HEK293 (cell line): ENCODE data around the gene ODAPH.

Experiments used
- CTCF ChIA-PET: fragments of 350-600 bp; formaldehyde crosslinking; extraction: SDS; loops from one replicate; lab custom pipeline; 2021; ENCODE audit warnings: antibody characterized with exemption; lab: Yijun Ruan, JAX
- POLR2A ChIA-PET: fragments of 300-600 bp; formaldehyde crosslinking; extraction: SDS; loops from one replicate; lab custom pipeline; 2020; ENCODE audit warnings: antibody characterized with exemption, inconsistent platforms; lab: Yijun Ruan, JAX
- H3K27ac ChIP-seq: fragments of 200-500 bp; sonication (Bioruptor generic); 2 replicates; pipeline ENCODE4 v1.5.1; 2014; ENCODE audit warnings: low read depth, low read length, control low read depth, inconsistent platforms; ENCODE audit errors: extremely low read depth
- H3K36me3 ChIP-seq, 2 experiments: fragments of 200-500 bp in 1 of 2; sonication (Bioruptor generic) in 1 of 2; 1 replicate in 1 of 2; 2 replicates in 1 of 2; pipeline ENCODE4 v1.5.1; 2014 to 2017; ENCODE audit warnings: inconsistent platforms in 2 of 2, low read length in 2 of 2; ENCODE audit not compliant: control insufficient read depth in 2 of 2, insufficient read depth in 1 of 2
- H3K4me1 ChIP-seq: fragments of 200-500 bp; sonication (Bioruptor generic); 2 replicates; pipeline ENCODE4 v1.5.1; 2014; ENCODE audit warnings: mild to moderate bottlenecking, low read length, inconsistent platforms; ENCODE audit not compliant: control insufficient read depth, insufficient read depth
- H3K4me3 ChIP-seq: 2 replicates; pipeline ENCODE4 v1.5.1; 2011; ENCODE audit warnings: low read depth, mild to moderate bottlenecking, control low read depth, low read length, moderate library complexity
- H3K9me3 ChIP-seq: fragments of 200-500 bp; sonication (Bioruptor generic); 2 replicates; pipeline ENCODE4 v1.5.1; 2014; ENCODE audit warnings: low read depth, low read length, inconsistent platforms; ENCODE audit not compliant: control insufficient read depth, insufficient read depth
- KLF1 ChIP-seq: fragments of 450-650 bp; formaldehyde crosslinking; IDR thresholded peaks from 2 replicates; pipeline ENCODE4 v1.5.1; 2016; ENCODE audit warnings: missing biosample characterization, missing genetic modification characterization
- PBX3 ChIP-seq: sonication (generic); formaldehyde crosslinking; IDR thresholded peaks from 2 replicates; pipeline ENCODE4 v1.8.1; 2022; ENCODE audit warnings: mild to moderate bottlenecking, moderate library complexity, missing genetic modification reagents
- PRDM10 ChIP-seq: fragments of 450-650 bp; formaldehyde crosslinking; IDR thresholded peaks from 2 replicates; pipeline ENCODE4 v1.5.1; 2016; ENCODE audit warnings: missing biosample characterization, missing genetic modification characterization
- SALL2 ChIP-seq: fragments of 450-650 bp; formaldehyde crosslinking; IDR thresholded peaks from 2 replicates; pipeline ENCODE4 v1.5.0; 2017; ENCODE audit warnings: missing biosample characterization, mild to moderate bottlenecking, missing genetic modification characterization, borderline replicate concordance
- ZBTB20 ChIP-seq: fragments of 450-650 bp; formaldehyde crosslinking; IDR thresholded peaks from 2 replicates; pipeline ENCODE4 v1.5.1; 2016; ENCODE audit warnings: missing biosample characterization, missing genetic modification characterization
- ZBTB6 ChIP-seq: fragments of 450-650 bp; formaldehyde crosslinking; IDR thresholded peaks from 2 replicates; pipeline ENCODE4 v1.5.1; 2017; ENCODE audit warnings: missing biosample characterization, missing genetic modification characterization
- ZFP69B ChIP-seq: fragments of 450-650 bp; formaldehyde crosslinking; IDR thresholded peaks from 2 replicates; pipeline ENCODE4 v1.5.1; 2016; ENCODE audit warnings: missing biosample characterization, missing genetic modification characterization
- ZIC2 ChIP-seq: fragments of 450-650 bp; formaldehyde crosslinking; IDR thresholded peaks from 2 replicates; pipeline ENCODE4 v1.5.1; 2016; ENCODE audit warnings: missing biosample characterization, missing genetic modification characterization
- ZNF157 ChIP-seq: fragments of 450-650 bp; formaldehyde crosslinking; IDR thresholded peaks from 2 replicates; pipeline ENCODE4 v1.5.1; 2016; ENCODE audit warnings: missing biosample characterization, missing genetic modification characterization
- ZNF202 ChIP-seq: fragments of 450-650 bp; formaldehyde crosslinking; IDR thresholded peaks from 2 replicates; pipeline ENCODE4 v1.5.1; 2016; ENCODE audit warnings: missing biosample characterization, missing genetic modification characterization, borderline replicate concordance
- ZNF302 ChIP-seq: fragments of 450-650 bp; formaldehyde crosslinking; IDR thresholded peaks from 2 replicates; pipeline ENCODE4 v1.5.1; 2016; ENCODE audit warnings: missing biosample characterization, missing genetic modification characterization, low read depth
- ZNF37A ChIP-seq: fragments of 450-650 bp; IDR thresholded peaks from 2 replicates; pipeline ENCODE4 v1.5.1; 2018; ENCODE audit warnings: missing biosample characterization, missing genetic modification characterization
- ZNF423 ChIP-seq: fragments of 450-650 bp; formaldehyde crosslinking; IDR thresholded peaks from 2 replicates; pipeline ENCODE4 v1.5.1; 2016; ENCODE audit warnings: missing biosample characterization, missing genetic modification characterization
- ZNF449 ChIP-seq: fragments of 450-650 bp; formaldehyde crosslinking; IDR thresholded peaks from 2 replicates; pipeline ENCODE4 v1.5.1; 2017; ENCODE audit warnings: missing biosample characterization, mild to moderate bottlenecking, missing genetic modification characterization, moderate library complexity
- ZNF530 ChIP-seq: fragments of 450-650 bp; formaldehyde crosslinking; IDR thresholded peaks from 2 replicates; pipeline ENCODE4 v1.5.1; 2016; ENCODE audit warnings: low read depth, missing biosample characterization, missing genetic modification characterization
- ZNF629 ChIP-seq: fragments of 450-650 bp; formaldehyde crosslinking; IDR thresholded peaks from 2 replicates; pipeline ENCODE4 v1.5.1; 2017; ENCODE audit warnings: missing biosample characterization, missing genetic modification characterization
- ZNF654 ChIP-seq: fragments of 450-650 bp; formaldehyde crosslinking; IDR thresholded peaks from 2 replicates; pipeline ENCODE4 v1.5.1; 2016; ENCODE audit warnings: low read depth, missing biosample characterization, missing genetic modification characterization
- ZNF704 ChIP-seq: fragments of 450-650 bp; formaldehyde crosslinking; IDR thresholded peaks from 2 replicates; pipeline ENCODE4 v1.5.1; 2016; ENCODE audit warnings: missing biosample characterization, missing genetic modification characterization
- ZNF707 ChIP-seq: fragments of 450-650 bp; formaldehyde crosslinking; IDR thresholded peaks from 2 replicates; pipeline ENCODE4 v1.5.1; 2016; ENCODE audit warnings: missing biosample characterization, missing genetic modification characterization
- ZNF777 ChIP-seq: fragments of 450-650 bp; formaldehyde crosslinking; IDR thresholded peaks from 2 replicates; pipeline ENCODE4 v1.5.1; 2017; ENCODE audit warnings: missing biosample characterization, missing genetic modification characterization, borderline replicate concordance
- ZSCAN5A ChIP-seq: fragments of 450-650 bp; formaldehyde crosslinking; IDR thresholded peaks from 2 replicates; pipeline ENCODE4 v1.5.1; 2016; ENCODE audit warnings: missing biosample characterization, missing genetic modification characterization

The ODAPH gene

GRCh38 chr4:75545526-75545925, 10.3 kb upstream of the ODAPH start:
- no peak for TF ChIP-seq ZNF302 (tag by site-specific recombination)
- no peak for TF ChIP-seq ZBTB20 (tag by site-specific recombination)
- TF ChIP-seq ZNF202 (tag by site-specific recombination) = no peak
- no peak for TF ChIP-seq ZNF704 (tag by site-specific recombination)
- no peak for TF ChIP-seq ZNF654 (tag by site-specific recombination)
- TF ChIP-seq PBX3 (CRISPR knock-in tag) = no peak
- TF ChIP-seq ZNF629 (tag by site-specific recombination) = no peak
- Histone ChIP-seq H3K4me1 (no peaks in the 10 kb centered on the region), H3K36me3 (peaks cover 0 to 7% of the 10 kb centered on the region in 2 experiments; a peak in 1 of 3 replicates), H3K4me3 (no peak overlapping the region), H3K27ac (no peak overlapping the region), H3K9me3 (no peaks in the 10 kb centered on the region)
- ChIA-PET POLR2A (no interaction called here), CTCF (no interaction called here)

- CTCF ChIA-PET = interaction anchor here (0.6 kb wide), 1 partner anchor 9 kb away, joined by 6 read pairs; no protein-coding TSS in a partner anchor
- Histone ChIP-seq H3K27ac (no peak overlapping the region), H3K9me3 (no peaks in the 10 kb centered on the region), H3K4me1 (no peaks in the 10 kb centered on the region), H3K36me3 (peaks cover 0 to 7% of the 10 kb centered on the region in 2 experiments; a peak in 1 of 3 replicates), H3K4me3 (no peak overlapping the region)
- POLR2A ChIA-PET = interaction anchor here (0.6 to 0.7 kb wide), 2 partner anchors 152 to 289 kb away, joined by 3 to 7 read pairs; no protein-coding TSS in a partner anchor
- TF ChIP-seq KLF1 (tag by site-specific recombination) (no peak), ZNF707 (tag by site-specific recombination) (no peak), ZSCAN5A (tag by site-specific recombination) (no peak), ZNF423 (tag by site-specific recombination) (no peak), ZNF449 (tag by site-specific recombination) (no peak), ZIC2 (no peak), ZNF37A (no peak)
Observed at GRCh38 chr4:75547647-75548387, 8.0 kb upstream of the ODAPH start.

GRCh38 chr4:75549019-75549418, 6.8 kb upstream of the ODAPH start:
- POLR2A ChIA-PET = no interaction called here
- CTCF ChIA-PET = no interaction called here
- peaks cover 0 to 7% of the 10 kb centered on the region in 2 experiments; a peak in 1 of 3 replicates for H3K36me3 ChIP-seq
- TF ChIP-seq ZNF530 (tag by site-specific recombination) (no peak), SALL2 (tag by site-specific recombination) (no peak), ZNF777 (tag by site-specific recombination) (no peak), ZNF157 (tag by site-specific recombination) (no peak), ZFP69B (no peak), ZBTB6 (tag by site-specific recombination) (no peak), PRDM10 (tag by site-specific recombination) (no peak)

More at GRCh38 chr4:75549019-75549418, 6.8 kb upstream of the ODAPH start:
- no peaks in the 10 kb centered on the region for H3K4me1 ChIP-seq
- H3K9me3 ChIP-seq = no peaks in the 10 kb centered on the region
- H3K4me3 ChIP-seq = no peak overlapping the region
- no peak overlapping the region for H3K27ac ChIP-seq
